Measurements from ENCODE around the gene GOLGA3.

The GOLGA3 gene

DNA sequence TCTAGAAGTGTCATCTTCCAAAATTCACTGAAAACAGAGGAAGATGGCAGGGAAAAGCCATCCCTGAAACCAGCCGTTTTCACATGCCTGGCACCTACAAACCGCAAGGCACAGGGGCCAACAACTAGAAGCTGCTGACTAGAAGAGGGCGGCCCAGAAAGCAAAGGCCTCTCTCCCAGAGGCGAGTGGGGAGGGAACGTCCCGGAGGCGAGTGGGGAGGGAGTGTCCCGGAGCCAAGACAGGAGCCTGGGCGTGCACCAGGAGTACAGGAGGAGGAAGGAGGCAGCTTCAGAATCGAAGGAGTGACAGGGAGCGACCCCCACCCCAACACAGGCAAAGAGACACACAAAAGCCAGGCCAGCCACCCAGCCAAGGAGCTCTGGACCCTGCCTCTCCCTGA, 88.0 kb downstream of the GOLGA3 start:
- DNase-seq, result no peak

DNA sequence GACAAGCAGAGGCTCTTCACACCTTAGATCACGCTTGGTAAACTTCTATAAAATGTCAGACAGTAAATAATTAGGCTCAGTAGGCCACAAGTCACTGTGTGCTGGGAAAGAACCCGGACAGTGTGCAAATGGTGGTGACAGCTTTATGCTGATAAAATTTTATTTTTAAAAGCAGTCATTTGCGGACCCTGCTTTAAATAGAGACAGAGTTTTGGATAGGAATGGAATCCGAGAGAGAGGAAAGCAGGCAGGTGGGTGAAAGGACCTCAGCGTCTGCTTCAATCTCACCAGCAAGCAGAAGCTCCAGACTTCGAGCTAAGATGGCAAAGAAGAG, 88.4 kb downstream of the GOLGA3 start:
- no peak for DNase-seq

DNA sequence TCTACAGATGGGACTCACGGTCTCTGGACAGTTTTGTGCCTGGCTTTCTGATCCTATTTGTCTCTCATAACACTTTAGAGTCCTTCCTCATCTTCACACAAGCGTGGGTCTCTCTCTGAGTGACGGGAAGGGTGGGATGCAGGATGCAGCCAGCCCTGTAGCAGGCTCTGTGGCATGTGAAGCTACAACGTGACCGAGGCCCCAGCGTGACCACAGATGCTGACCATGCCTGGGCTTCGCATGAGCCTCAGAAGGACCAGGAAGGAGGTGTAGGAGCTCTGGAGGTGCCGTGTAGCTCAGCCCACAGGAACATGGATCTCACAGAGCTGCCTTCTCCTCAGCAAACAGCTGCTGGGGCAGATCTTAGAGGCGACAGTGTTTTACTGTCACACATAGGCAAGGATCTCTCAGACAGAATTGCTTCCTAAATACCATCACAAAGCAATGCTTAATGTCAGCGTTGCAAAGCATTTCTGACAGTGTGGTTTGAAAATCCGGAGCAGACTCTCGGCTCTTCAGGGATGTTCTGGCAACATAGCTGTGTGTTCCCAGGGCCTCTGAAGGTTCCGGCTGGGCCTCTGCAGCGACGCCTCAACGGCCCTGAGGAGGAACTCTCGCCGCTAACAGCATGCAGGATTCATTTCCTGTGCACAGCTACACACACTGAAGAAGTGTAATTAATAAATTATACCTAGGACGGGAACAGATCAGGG, 88.9 kb downstream of the GOLGA3 start:
- no peak for DNase-seq

DNA sequence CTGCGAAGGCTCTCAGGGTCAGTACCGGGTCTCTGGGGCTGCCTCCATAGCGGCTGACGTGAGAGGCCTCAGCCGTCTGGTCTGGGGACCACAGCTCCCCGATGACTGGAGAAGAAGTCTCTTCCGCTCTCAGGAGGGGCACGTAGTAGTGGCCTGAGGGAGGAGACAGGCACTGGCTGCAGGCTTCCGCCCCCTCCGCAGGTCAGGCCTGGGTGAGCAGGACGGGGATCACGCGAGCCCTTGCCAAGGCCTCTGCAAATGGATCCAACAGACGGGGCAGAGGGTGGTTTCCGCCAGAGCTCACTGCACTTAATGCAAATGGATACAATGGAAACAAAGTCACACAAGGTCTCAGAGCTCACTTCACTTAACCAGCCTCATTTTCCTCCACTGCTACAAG, 91.8 kb downstream of the GOLGA3 start:
- no peak for DNase-seq

DNA sequence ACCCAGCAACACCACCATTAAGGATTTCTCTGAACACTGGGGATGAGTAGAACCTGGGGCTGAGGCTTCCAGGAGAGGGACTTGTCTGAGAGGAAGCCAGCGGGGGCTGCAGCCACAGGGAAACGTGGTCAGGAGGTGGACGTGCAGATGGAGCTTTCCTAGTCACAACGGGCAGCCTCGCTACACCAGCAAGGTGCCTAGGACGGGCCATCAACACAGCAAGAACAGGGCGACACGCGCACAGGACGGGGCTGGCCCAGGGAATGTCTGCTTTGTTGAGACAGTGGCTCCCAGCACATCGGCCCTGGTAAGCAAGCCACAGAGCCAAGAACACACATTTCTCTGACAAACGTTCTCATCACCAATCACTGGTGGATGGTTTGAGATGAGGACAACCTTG, 92.3 kb downstream of the GOLGA3 start:
- DNase-seq, result no peak

DNA sequence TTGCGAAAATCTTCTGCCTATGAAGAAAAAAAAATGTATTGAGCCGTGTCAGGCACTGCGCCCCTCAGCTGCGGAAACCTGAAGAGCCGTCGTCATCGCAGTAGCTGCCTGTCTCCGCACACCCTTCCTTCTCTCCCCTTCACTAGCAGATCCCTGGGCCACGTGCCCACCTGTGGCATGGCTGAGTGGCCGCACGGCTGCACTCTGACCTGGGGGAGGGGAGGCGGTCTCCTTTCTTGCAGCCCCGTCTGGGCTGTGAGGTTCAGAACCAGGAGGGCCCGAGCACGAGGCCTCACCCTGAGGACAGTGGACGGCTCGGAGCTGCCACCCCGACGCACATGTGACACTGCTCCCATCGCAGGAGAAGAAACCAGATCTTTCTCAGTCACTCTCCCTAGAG, 93.2 kb downstream of the GOLGA3 start:
- no peak for DNase-seq

DNA sequence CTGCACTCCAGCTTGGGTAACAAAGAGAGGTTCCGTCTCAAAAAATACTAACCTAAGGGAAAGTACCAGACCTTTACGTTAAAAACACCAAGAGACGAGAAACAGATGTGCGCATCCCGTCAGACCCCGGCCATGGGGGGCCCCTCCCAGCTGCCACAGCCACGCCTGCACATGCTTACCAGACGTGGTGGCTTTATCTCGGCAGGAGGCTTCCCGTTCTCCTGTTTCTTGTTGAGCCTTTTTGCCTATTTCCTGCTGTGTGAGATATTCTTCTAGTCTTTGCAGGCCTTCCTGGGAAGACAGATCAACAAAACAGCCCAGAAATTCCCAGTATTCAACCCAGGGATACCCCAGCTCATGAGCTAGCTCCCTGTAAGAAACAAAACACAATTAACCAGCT, 94.5 kb downstream of the GOLGA3 start:
- no peak for DNase-seq

DNA sequence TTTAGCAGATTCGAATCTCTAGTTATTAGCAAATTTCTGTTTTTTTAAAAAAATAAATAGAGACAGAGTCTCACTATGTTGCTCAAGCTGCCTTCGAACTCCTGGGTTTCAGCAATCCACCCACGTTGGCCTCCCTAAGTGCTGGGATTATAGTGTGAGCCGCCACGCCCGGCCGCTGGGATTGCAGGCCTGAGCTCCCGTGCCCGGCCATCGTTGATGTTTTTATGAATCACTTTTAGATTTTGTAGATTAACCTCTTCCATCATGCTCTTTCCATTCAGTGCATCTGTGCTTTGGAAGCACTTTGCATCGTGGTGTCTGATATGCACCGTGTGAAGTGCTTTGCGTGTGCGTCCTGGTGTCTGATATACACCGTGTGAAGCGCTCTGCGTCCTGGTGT, 97.1 kb downstream of the GOLGA3 start:
- no peak for DNase-seq

DNA sequence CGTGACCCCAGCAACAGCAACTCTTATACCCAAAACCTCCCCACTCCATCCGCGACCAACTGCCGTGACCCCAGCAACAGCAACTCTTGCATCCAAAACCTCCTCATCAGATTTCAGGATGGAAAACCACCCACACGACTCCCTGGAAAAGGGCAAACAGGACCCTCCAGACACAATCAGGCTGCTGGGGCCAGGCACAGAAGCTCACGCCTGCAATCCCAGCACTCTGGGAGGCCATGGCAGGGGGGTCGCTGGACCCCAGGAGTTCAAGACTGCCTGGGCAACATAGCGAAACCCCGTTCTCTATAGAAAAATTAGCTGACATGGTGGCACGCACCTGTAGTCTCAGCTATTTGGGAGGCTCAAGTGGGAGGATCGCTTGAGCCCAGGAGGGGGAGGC, 98.3 kb downstream of the GOLGA3 start:
- no peak for DNase-seq

DNA sequence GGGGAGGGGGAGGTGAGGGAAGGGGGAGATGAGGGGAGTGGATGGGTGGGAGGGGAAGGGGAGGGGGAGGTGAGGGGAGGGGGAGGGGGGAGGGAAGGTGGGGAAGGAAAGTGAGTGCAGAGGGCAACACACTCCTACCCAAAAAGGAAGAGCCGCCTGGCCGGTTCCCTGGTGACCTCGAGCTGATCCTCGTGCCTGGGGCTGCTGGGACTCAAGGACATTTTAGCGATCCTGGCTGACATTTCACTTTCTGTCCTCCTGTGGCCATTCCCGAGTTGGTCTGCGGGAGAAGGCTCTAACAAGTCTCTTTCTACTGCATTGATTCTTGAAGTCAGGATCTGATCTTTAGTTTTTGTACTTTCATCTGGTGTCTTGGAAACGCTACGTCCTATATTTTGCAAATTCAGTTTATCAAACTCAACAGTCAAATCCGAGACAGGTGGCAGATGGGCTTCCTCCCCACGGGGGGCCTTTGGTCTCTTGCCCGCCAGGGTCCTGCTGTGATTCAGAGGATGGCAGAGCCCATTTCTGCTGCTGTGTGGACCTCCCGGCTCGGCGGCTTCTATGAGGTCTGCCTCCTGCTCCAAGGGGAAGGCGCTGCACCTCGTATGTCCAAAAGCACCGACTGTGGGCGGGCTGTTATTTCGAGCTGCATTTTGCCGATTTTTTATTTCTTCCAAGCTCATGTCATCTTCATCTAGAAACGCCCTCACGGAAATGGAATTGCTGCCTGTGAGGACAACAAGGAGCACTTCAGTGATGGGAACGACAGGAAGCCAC, 98.9 kb downstream of the GOLGA3 start:
- no peak for DNase-seq

DNA sequence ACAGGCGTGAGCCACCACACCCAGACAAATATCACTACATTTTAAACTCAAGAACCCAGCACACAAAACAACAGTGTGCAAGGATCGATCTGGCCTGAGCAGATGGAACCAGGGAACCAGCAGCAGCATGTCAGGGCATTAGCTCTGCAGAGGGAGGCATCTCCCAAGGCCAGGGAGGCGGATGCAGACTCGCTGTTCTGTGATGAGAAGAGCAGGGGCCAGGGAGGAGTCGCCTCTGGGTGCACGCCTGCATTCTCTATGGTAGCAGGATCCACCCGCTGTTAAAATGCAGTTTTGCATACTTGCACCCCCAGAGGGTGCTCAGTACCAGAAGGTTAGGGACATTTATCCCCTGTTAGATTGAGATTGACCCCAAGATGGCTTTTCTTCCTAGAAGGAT, 100.2 kb downstream of the GOLGA3 start:
- DNase-seq, result no peak

DNA sequence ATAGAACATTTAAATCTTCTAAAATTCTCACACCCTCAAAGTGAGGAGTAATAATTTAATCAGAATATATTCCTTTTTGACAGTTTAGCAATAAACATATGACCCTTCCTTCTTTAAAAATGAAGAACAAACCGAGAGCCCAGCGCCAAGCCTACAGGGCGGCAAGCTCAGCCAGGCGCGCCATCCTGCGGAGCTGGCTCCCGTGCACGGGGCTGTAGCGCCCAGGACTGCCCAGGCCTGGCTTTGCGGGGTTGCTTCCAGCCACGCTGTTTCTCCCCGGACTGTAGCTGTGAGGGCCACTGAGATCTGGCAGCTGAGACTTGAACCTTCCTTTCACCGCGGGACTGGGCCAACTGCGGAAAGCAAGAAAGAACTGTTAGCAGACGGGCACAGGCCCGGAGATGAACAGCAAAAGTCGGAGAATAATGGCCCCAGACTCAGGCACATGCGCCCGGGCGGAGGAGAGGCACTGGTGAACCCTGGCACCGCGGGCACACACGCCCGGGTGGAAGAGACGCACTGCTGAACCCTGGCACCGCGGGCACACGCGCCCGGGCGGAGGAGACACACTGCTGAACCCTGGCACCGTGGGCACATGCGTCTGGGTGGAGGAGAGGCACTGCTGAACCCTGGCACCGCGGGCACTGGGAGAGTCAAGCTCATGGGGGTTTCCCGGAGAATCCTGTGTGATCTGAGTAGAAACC, 101.4 kb downstream of the GOLGA3 start:
- DNase-seq, result no peak

DNA sequence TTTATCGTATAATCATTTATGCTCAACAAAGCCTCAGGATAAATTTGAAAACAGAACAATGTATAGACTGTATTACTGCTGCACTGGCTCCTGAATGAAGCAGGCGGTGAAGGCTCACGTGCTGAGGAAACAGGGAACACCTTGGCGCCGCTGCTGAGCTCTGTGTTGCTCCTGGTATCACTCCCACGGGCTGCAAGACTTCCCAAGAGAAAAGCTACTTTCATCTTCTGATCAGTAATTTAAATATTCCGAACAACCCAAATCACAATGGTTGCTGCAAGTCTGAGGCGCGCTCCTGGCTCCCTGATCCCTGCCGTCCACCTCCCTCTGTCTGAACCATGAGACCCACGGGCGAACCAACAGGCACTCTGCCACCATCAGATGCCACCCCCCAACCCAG, 102.3 kb downstream of the GOLGA3 start:
- no peak for DNase-seq

DNA sequence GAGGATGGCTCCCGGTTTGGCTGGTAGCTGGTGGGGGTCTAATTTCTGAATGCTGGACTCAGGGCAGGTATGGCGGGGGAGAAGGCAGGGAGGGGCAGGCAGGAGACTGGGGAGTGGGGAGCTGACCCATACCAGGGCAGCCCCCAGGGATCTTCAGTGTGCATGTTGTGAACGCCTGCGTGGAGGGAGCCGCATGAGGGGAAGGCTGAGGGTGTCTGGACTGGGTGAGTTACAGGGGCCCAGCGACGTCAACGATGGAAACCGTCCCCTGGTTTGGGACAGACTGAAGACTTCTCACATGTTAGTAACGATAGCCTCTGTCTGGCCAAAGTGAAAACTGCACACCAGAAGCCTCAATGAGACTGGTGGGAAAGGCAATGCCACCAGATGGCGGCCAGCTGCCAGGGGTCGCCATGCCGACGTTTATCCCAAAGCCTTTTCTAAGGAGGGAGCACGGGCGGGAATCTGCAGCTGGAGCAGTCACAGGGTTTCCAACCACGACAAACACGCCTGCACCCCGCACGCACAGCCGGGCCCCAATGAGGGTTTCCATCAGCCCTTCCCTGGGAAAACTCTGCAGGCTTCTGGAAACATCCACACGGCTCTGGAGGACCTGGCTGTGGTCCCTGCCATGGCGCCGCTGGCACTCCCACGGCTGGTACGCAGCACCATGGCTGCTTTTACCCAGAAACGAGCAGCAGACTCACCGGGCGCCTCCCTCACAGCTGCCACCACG, 104.0 kb downstream of the GOLGA3 start:
- DNase-seq, result no peak

DNA sequence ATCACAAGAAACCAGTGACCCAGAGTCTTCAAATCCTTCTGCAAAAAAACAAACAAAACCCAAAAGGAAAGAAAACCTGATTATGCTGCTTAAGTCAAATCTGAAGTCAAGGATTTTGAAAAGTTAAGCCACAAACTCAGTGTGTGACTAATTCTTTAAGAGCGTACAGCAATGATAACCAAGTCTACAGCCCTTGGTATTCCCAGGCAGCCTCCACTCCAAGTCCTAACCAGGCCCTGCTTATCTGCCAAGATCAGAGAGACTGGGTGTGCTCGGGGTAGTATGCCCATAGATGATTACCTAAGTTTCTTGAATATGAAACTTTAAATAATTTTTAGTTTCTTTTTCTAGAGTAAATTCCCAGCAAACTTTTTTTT, 104.9 kb downstream of the GOLGA3 start:
- no peak for DNase-seq

DNA sequence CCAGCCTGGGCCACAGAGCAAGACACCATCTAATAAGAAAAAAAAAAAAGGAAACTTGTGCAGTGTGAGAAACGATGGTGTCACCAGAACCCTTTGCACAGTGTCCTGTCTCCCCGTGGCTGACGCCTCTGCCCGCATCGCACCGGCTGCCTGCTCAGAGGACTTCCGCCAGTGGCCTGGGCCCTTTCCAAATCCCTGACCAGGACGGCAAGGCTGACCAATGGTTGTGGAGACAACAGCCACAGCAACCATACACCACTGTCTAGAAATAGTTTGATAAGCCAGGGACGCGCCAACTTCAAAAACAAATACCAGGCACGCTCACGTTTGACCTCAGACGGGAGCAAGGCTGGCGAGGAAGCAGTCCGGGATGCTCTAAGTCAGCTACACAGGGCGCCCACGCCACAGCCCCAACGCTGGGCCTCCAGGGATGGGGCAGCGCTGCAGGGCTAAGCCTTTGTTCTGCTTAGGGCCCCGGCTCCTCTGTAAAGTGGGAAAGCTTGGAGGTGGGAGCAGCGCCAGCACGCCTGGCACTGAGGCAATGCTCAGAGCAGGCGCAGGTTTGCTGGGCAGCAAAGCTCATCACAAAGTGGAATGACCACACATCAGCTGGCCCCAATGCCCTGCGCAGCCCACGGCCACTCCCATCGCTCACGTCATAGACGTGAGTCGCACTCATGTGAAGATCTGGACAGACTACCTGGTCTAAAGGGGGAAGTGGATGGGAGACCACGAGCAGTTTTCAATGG, 105.5 kb downstream of the GOLGA3 start:
- DNase-seq, result no peak

DNA sequence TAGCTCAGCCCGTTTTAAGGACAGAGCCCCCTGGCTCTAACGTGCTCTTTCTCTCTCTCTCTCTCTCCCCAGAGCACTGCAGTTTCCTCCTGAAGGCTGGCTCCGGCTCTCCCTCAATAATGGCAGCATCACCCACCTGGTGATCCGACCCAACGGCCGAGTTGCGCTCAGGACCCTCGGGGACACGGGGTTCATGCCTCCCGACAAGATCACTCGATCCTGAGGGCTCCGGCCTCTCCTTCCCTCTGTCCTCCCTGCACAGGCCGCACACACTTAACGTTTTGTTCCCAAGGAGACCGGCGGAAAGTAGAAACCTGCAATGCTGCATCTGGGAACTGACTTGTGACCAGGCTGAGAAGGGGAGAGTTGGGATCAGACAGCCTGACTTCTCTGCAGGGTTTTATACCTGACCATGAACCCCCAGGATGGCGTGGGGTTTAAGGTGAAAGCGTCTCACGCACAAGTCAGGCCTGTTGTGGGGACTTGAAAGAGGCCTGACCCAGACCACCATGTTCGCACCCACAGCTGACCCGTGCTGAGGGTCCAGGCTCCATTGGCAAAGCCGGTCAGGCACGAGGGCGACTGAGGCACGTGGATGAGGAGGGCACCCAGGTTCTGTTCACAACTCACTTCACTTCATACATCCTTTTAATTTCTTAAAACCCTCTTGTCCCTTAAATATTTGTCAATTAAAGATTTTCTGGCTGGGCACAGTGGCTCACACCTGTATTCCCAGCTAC, 107.9 kb downstream of the GOLGA3 start:
- DNase-seq, result no peak

DNA sequence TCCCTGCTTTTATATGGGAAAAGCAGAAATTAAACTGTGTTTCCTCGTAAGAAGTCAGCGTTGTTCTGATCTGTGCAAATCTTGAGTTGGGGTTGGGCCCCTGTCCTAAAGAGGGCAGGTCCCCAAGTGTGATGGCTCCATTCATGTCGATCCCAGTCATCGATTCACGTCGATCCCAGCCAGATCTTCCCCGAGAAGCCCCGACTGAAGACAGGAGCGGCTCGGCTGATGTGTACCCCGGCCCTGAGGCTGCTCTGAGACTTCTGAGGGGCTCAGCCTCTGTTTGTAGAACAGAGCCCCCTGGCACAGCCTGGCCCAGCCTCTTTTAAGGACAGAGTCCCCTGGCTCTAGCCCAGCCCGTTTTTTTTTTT, 108.7 kb downstream of the GOLGA3 start:
- no peak for DNase-seq

DNA sequence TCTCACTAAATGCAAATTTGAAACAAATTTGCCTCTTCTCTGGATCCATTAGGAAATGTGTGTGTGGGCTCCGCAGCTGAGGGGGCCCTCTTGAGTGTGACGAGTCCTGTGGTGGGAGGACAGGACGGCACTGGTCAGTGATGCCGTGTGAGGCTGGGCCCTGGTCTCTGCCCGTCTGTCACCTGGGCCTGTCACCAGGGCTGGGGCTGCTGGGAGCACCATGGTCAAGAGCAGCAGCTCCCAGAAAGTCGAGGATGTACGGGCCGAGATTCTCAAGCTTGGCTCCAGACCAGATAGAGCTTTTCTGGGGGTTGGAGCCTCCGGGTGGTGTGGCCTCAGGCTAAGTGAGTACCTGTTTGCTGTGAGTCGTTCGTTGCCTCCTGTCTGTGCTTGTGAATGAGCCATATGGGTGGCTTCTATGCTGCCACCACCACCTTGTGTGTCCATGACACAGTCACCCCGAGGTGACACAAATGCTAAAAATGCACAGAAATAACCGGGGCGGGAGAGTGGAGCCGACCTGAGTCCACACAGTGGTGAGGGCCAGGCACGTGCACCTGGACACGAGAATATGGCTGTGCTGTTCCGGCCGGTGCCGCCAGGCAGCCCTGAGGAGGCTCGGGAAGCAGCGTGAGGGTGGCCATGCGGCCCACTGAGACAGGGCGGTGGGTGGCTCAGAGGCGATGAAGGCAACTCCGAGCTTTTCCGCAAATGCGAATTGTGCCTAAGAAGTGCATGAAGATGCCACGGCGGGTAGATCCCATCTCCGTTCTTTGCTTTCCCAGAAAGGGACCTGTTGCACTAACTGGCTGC, 109.3 kb downstream of the GOLGA3 start:
- DNase-seq, result no peak

Measured in CD4-positive, alpha-beta T cell treated with Interleukin-17A for 4 hours (primary cell).